HepG2 (cell line): Measurements from ENCODE around the gene FBLN5.

Experiments
- CHD4 ChIP-seq: fragments of 200-600 bp; sonication (generic); IDR thresholded peaks from 2 replicates; pipeline ENCODE4 v1.7.0; 2017; ENCODE audit warnings: mild to moderate bottlenecking, low read length, borderline replicate concordance
- EP300 ChIP-seq, 3 experiments: sonication (generic) in 1 of 3; formaldehyde crosslinking in 1 of 3; IDR thresholded peaks; 2 replicates each; pipeline versions ENCODE4 v1.5.1 to v1.6.1; 2011 to 2020; ENCODE audit warnings: low read depth in 2 of 3, low read length in 2 of 3, borderline replicate concordance in 1 of 3, improper control_type of control experiment in 1 of 3, mild to moderate bottlenecking in 1 of 3, missing genetic modification reagents in 1 of 3, moderate library complexity in 1 of 3
- IRX3 ChIP-seq: sonication (generic); formaldehyde crosslinking; IDR thresholded peaks from 2 replicates; pipeline ENCODE4 v1.8.1; 2023; ENCODE audit warnings: mild to moderate bottlenecking, low read depth, missing genetic modification reagents, borderline replicate concordance
- MTF2 ChIP-seq: sonication (generic); formaldehyde crosslinking; IDR thresholded peaks from 2 replicates; pipeline ENCODE4 v1.5.0; 2020; ENCODE audit warnings: missing genetic modification reagents, borderline replicate concordance
- NFRKB ChIP-seq: fragments of 450-650 bp; IDR thresholded peaks from 2 replicates; pipeline ENCODE4 v1.6.1; 2017
- NR3C1 ChIP-seq: sonication (generic); formaldehyde crosslinking; IDR thresholded peaks from 2 replicates; pipeline ENCODE4 v1.4.0; 2020; ENCODE audit warnings: missing genetic modification reagents
- TF ChIP-seq, protein P1 (sequence below), 2 experiments: sonication (generic) in 1 of 2; formaldehyde crosslinking in 1 of 2; IDR thresholded peaks; 2 replicates each; pipeline versions ENCODE4 v1.6.1 to v1.9.0; 2014 to 2022; ENCODE audit warnings: antibody characterized with exemption in 1 of 2, borderline replicate concordance in 1 of 2, inconsistent platforms in 1 of 2, low read depth in 1 of 2, missing genetic modification reagents in 1 of 2
- TF ChIP-seq, protein P2 (sequence below): sonication (generic); formaldehyde crosslinking; IDR thresholded peaks from 2 replicates; pipeline ENCODE4 v1.5.0; 2020; ENCODE audit warnings: mild to moderate bottlenecking, missing genetic modification reagents, moderate library complexity
- TF ChIP-seq, protein P3 (sequence below): IDR thresholded peaks from 2 replicates; pipeline ENCODE4 v1.6.1; 2016; ENCODE audit warnings: control low read depth
- TF ChIP-seq, protein P4 (sequence below): sonication (generic); formaldehyde crosslinking; IDR thresholded peaks from 2 replicates; pipeline ENCODE4 v1.8.1; 2023; ENCODE audit warnings: missing genetic modification reagents, inconsistent platforms, borderline replicate concordance
- TF ChIP-seq, protein P5 (sequence below), 2 experiments: sonication (generic) in 1 of 2; formaldehyde crosslinking in 1 of 2; IDR thresholded peaks; 2 replicates each; pipeline versions ENCODE4 v1.4.0 to v1.6.1; 2018 to 2020; ENCODE audit warnings: missing genetic modification reagents in 2 of 2, borderline replicate concordance in 1 of 2, low read depth in 1 of 2, mild to moderate bottlenecking in 1 of 2, missing biosample characterization in 1 of 2
- TF ChIP-seq, protein P6 (sequence below): sonication (generic); formaldehyde crosslinking; IDR thresholded peaks from 2 replicates; pipeline ENCODE4 v1.4.0; 2020; ENCODE audit warnings: missing genetic modification reagents

DNA sequence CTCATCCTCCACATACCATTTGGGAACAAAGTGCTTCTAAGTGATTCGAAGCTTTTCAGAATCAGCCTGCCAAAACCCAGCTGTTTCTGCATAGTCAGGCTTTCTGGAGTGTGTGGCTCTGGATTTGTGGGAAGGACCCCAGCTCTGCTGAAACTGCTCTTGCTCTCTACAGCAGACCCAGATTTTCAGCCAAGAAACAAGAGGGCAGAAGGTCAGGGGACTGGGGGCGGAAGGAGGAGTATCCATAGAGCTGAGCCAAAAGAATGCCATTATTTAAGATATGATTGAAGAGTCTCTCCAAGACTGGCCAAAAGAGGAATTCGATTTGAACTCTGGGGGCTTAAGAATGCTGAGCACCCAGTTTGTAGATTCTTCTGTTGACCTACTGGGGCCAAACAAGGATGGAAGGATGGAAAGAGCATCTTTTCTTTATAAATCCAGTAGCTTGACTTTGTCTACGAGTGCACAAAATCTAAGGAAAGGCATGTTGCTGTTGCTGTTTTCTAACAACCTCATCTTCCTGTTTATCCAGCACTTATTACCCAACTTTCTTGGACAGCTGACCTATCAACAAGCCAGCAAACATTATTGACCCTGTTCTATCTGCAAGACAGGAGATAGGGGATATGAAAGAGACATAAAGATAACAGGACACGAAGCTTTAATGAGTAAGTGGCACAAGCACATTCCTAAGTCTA, 29.2 kb downstream of the FBLN5 start:
- TF ChIP-seq NFRKB = no peak
- TF ChIP-seq, protein P1, sequence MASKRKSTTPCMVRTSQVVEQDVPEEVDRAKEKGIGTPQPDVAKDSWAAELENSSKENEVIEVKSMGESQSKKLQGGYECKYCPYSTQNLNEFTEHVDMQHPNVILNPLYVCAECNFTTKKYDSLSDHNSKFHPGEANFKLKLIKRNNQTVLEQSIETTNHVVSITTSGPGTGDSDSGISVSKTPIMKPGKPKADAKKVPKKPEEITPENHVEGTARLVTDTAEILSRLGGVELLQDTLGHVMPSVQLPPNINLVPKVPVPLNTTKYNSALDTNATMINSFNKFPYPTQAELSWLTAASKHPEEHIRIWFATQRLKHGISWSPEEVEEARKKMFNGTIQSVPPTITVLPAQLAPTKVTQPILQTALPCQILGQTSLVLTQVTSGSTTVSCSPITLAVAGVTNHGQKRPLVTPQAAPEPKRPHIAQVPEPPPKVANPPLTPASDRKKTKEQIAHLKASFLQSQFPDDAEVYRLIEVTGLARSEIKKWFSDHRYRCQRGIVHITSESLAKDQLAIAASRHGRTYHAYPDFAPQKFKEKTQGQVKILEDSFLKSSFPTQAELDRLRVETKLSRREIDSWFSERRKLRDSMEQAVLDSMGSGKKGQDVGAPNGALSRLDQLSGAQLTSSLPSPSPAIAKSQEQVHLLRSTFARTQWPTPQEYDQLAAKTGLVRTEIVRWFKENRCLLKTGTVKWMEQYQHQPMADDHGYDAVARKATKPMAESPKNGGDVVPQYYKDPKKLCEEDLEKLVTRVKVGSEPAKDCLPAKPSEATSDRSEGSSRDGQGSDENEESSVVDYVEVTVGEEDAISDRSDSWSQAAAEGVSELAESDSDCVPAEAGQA (IDR thresholded peaks at IDR 0.05; ENCODE audit: low read depth) = no peak
- TF ChIP-seq, protein P1 (CRISPR knock-in tag; IDR thresholded peaks at IDR 0.05; ENCODE audit: borderline replicate concordance) = no peak
- no peak for TF ChIP-seq CHD4
- TF ChIP-seq, protein P2, sequence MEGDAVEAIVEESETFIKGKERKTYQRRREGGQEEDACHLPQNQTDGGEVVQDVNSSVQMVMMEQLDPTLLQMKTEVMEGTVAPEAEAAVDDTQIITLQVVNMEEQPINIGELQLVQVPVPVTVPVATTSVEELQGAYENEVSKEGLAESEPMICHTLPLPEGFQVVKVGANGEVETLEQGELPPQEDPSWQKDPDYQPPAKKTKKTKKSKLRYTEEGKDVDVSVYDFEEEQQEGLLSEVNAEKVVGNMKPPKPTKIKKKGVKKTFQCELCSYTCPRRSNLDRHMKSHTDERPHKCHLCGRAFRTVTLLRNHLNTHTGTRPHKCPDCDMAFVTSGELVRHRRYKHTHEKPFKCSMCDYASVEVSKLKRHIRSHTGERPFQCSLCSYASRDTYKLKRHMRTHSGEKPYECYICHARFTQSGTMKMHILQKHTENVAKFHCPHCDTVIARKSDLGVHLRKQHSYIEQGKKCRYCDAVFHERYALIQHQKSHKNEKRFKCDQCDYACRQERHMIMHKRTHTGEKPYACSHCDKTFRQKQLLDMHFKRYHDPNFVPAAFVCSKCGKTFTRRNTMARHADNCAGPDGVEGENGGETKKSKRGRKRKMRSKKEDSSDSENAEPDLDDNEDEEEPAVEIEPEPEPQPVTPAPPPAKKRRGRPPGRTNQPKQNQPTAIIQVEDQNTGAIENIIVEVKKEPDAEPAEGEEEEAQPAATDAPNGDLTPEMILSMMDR (CRISPR knock-in tag) = no peak
- TF ChIP-seq, protein P3, sequence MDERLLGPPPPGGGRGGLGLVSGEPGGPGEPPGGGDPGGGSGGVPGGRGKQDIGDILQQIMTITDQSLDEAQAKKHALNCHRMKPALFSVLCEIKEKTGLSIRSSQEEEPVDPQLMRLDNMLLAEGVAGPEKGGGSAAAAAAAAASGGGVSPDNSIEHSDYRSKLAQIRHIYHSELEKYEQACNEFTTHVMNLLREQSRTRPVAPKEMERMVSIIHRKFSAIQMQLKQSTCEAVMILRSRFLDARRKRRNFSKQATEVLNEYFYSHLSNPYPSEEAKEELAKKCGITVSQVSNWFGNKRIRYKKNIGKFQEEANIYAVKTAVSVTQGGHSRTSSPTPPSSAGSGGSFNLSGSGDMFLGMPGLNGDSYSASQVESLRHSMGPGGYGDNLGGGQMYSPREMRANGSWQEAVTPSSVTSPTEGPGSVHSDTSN (CRISPR knock-in tag) = no peak
- no peak for TF ChIP-seq NR3C1 (CRISPR knock-in tag)
- TF ChIP-seq, protein P4, sequence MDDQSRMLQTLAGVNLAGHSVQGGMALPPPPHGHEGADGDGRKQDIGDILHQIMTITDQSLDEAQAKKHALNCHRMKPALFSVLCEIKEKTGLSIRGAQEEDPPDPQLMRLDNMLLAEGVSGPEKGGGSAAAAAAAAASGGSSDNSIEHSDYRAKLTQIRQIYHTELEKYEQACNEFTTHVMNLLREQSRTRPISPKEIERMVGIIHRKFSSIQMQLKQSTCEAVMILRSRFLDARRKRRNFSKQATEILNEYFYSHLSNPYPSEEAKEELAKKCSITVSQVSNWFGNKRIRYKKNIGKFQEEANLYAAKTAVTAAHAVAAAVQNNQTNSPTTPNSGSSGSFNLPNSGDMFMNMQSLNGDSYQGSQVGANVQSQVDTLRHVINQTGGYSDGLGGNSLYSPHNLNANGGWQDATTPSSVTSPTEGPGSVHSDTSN (CRISPR knock-in tag) = no peak
- TF ChIP-seq EP300 (IDR thresholded peaks at IDR 0.05; ENCODE audit: low read depth in 2 of 2, low read length in 2 of 2) = no peak
- no peak for TF ChIP-seq EP300 (CRISPR knock-in tag; IDR thresholded peaks at IDR 0.05; ENCODE audit: borderline replicate concordance)
- TF ChIP-seq IRX3 (CRISPR knock-in tag) = no peak
- no peak for TF ChIP-seq MTF2 (CRISPR knock-in tag)
- TF ChIP-seq, protein P5, sequence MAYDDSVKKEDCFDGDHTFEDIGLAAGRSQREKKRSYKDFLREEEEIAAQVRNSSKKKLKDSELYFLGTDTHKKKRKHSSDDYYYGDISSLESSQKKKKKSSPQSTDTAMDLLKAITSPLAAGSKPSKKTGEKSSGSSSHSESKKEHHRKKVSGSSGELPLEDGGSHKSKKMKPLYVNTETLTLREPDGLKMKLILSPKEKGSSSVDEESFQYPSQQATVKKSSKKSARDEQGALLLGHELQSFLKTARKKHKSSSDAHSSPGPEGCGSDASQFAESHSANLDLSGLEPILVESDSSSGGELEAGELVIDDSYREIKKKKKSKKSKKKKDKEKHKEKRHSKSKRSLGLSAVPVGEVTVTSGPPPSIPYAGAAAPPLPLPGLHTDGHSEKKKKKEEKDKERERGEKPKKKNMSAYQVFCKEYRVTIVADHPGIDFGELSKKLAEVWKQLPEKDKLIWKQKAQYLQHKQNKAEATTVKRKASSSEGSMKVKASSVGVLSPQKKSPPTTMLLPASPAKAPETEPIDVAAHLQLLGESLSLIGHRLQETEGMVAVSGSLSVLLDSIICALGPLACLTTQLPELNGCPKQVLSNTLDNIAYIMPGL (CRISPR knock-in tag; IDR thresholded peaks at IDR 0.05; ENCODE audit: borderline replicate concordance in 1 of 2, low read depth in 1 of 2) = no peak
- TF ChIP-seq, protein P6, sequence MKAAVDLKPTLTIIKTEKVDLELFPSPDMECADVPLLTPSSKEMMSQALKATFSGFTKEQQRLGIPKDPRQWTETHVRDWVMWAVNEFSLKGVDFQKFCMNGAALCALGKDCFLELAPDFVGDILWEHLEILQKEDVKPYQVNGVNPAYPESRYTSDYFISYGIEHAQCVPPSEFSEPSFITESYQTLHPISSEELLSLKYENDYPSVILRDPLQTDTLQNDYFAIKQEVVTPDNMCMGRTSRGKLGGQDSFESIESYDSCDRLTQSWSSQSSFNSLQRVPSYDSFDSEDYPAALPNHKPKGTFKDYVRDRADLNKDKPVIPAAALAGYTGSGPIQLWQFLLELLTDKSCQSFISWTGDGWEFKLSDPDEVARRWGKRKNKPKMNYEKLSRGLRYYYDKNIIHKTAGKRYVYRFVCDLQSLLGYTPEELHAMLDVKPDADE (CRISPR knock-in tag) = no peak
